GM12864 (cell line): ENCODE results near the gene DIP2C.
"Not testable (repeated sequence)": the region's sequence is repeated elsewhere in the genome, so short reads cannot be mapped to it uniquely, and the experiment has no call there.

Source experiments
- DNase-seq: peaks from one replicate; pipeline ENCODE4 v3.0.0-alpha.2; 2011; ENCODE audit warnings: low read depth
- H3K4me3 ChIP-seq: 2 replicates; pipeline ENCODE4 v1.5.1; 2011; ENCODE audit warnings: mild to moderate bottlenecking, low read depth, low read length, control low read depth
- CTCF ChIP-seq: IDR thresholded peaks from 2 replicates; pipeline ENCODE4 v1.5.1; 2011; ENCODE audit warnings: low read depth, mild to moderate bottlenecking, moderate library complexity, low read length, control low read depth, inconsistent platforms; ENCODE audit errors: missing control alignments

Gene DIP2C

GRCh38 chr10:308572-309085 is 380.8 kb downstream of the DIP2C start:
- no peak overlapping the region for H3K4me3 ChIP-seq
- DNase-seq, result no peak
- no peak for TF ChIP-seq CTCF

- H3K4me3 ChIP-seq, result no peak overlapping the region
- no peak for TF ChIP-seq CTCF
- DNase-seq, result no peak
Measured at GRCh38 chr10:308101-308500, 381.4 kb downstream of the DIP2C start.

- H3K4me3 ChIP-seq, result no peak overlapping the region
- DNase-seq, result no peak
- no peak for TF ChIP-seq CTCF
Measured at GRCh38 chr10:307659-308058, 381.8 kb downstream of the DIP2C start.

GRCh38 chr10:306675-307185 is 382.7 kb downstream of the DIP2C start:
- no peak overlapping the region for H3K4me3 ChIP-seq
- no peak for DNase-seq
- TF ChIP-seq CTCF, result no peak

- no peak for DNase-seq
- H3K4me3 ChIP-seq, result no peak overlapping the region
- TF ChIP-seq CTCF, result no peak
Measured at GRCh38 chr10:306007-306674, 383.3 kb downstream of the DIP2C start.

GRCh38 chr10:305034-305433 is 384.4 kb downstream of the DIP2C start:
- no peak for DNase-seq
- no peak for TF ChIP-seq CTCF
- no peak overlapping the region for H3K4me3 ChIP-seq

- H3K4me3 ChIP-seq, result no peak overlapping the region
- DNase-seq, result no peak
- no peak for TF ChIP-seq CTCF
Measured at GRCh38 chr10:301536-301935, 387.9 kb downstream of the DIP2C start.

GRCh38 chr10:300580-300979 is 388.9 kb downstream of the DIP2C start:
- not testable (repeated sequence) for H3K4me3 ChIP-seq, DNase-seq
